HepG2 (cell line): ENCODE data around the gene FKBP10. TPM values are rescaled to one million over a fixed set of nuclear protein-coding genes. Genes with fewer than 3 reads are reported as not detected.

Experiments used
- ARNT2 ChIP-seq: sonication (generic); formaldehyde crosslinking; IDR thresholded peaks from 2 replicates; pipeline ENCODE4 v1.8.0; 2022; ENCODE audit warnings: mild to moderate bottlenecking, low read depth, missing genetic modification reagents, moderate library complexity
- CERS6 ChIP-seq: sonication (generic); formaldehyde crosslinking; IDR thresholded peaks from 2 replicates; pipeline ENCODE4 v1.5.0; 2020; ENCODE audit warnings: missing genetic modification reagents
- DNMT1 ChIP-seq: sonication (generic); formaldehyde crosslinking; IDR thresholded peaks from 2 replicates; pipeline ENCODE4 v1.5.1; 2020; ENCODE audit warnings: mild to moderate bottlenecking, missing genetic modification reagents
- HNRNPL ChIP-seq: fragments of 200-400 bp; formaldehyde crosslinking; IDR thresholded peaks from 2 replicates; pipeline ENCODE4 v1.6.1; 2017; ENCODE audit warnings: mild to moderate bottlenecking, low read depth, low read length
- HOXD1 ChIP-seq: sonication (generic); formaldehyde crosslinking; IDR thresholded peaks from 2 replicates; pipeline ENCODE4 v1.5.0; 2020; ENCODE audit warnings: missing genetic modification reagents
- MAZ ChIP-seq, 2 experiments: sonication (generic) in 1 of 2; formaldehyde crosslinking in 1 of 2; IDR thresholded peaks; 2 replicates each; pipeline versions ENCODE4 v1.5.0 to v1.6.1; 2012 to 2020; ENCODE audit warnings: low read depth in 2 of 2, mild to moderate bottlenecking in 2 of 2, borderline replicate concordance in 1 of 2, improper control_type of control experiment in 1 of 2, low read length in 1 of 2, missing genetic modification reagents in 1 of 2, moderate library complexity in 1 of 2
- MED13 ChIP-seq: sonication (generic); formaldehyde crosslinking; IDR thresholded peaks from 2 replicates; pipeline ENCODE4 v1.5.0; 2020; ENCODE audit warnings: missing genetic modification reagents
- NR2F1 ChIP-seq, 2 experiments: fragments of 450-650 bp in 1 of 2; formaldehyde crosslinking in 1 of 2; IDR thresholded peaks; 2 replicates each; pipeline versions ENCODE4 v1.5.0 to v1.6.1; 2016 to 2020; ENCODE audit warnings: mild to moderate bottlenecking in 1 of 2, missing compliant biosample characterization in 1 of 2, missing genetic modification reagents in 1 of 2, moderate library complexity in 1 of 2
- PATZ1 ChIP-seq: sonication (generic); formaldehyde crosslinking; IDR thresholded peaks from 2 replicates; pipeline ENCODE4 v1.4.0; 2020; ENCODE audit warnings: missing genetic modification reagents
- PHF5A ChIP-seq: IDR thresholded peaks from one replicate; pipeline ENCODE4 v1.6.1; 2018; ENCODE audit warnings: low read depth, missing genetic modification reagents; ENCODE audit not compliant: unreplicated experiment
- RBFOX2 ChIP-seq: fragments of 200-400 bp; formaldehyde crosslinking; IDR thresholded peaks from 2 replicates; pipeline ENCODE4 v1.6.1; 2017; ENCODE audit warnings: low read depth, mild to moderate bottlenecking, low read length
- RFX5 ChIP-seq: IDR thresholded peaks from 2 replicates; pipeline ENCODE4 v1.6.1; 2011; ENCODE audit warnings: low read depth, low read length, improper control_type of control experiment
- SNAI1 ChIP-seq: sonication (generic); formaldehyde crosslinking; IDR thresholded peaks from 2 replicates; pipeline ENCODE4 v1.5.0; 2020; ENCODE audit warnings: mild to moderate bottlenecking, missing genetic modification reagents, borderline replicate concordance
- SRSF1 ChIP-seq: fragments of 200-400 bp; formaldehyde crosslinking; optimal IDR thresholded peaks from 2 replicates; pipeline ENCODE3; 2017; ENCODE audit warnings: mild to moderate bottlenecking, low read depth, low read length, moderate library complexity
- ZBTB25 ChIP-seq: IDR thresholded peaks from 2 replicates; pipeline ENCODE4 v1.6.1; 2018; ENCODE audit warnings: missing genetic modification reagents
- ZBTB38 ChIP-seq: sonication (generic); formaldehyde crosslinking; IDR thresholded peaks from 2 replicates; pipeline ENCODE4 v1.5.1; 2020; ENCODE audit warnings: mild to moderate bottlenecking, missing genetic modification reagents
- ZIK1 ChIP-seq: sonication (generic); formaldehyde crosslinking; IDR thresholded peaks from 2 replicates; pipeline ENCODE4 v1.5.0; 2020; ENCODE audit warnings: mild to moderate bottlenecking, low read depth, missing genetic modification reagents, borderline replicate concordance
- ZNF17 ChIP-seq: sonication (generic); formaldehyde crosslinking; IDR thresholded peaks from 2 replicates; pipeline ENCODE4 v1.5.0; 2020; ENCODE audit warnings: mild to moderate bottlenecking, missing genetic modification reagents
- ZNF33A ChIP-seq: sonication (generic); formaldehyde crosslinking; IDR thresholded peaks from 2 replicates; pipeline ENCODE4 v1.5.1; 2020; ENCODE audit warnings: missing genetic modification reagents, mild to moderate bottlenecking, moderate library complexity, borderline replicate concordance
- ZNF441 ChIP-seq: sonication (generic); formaldehyde crosslinking; IDR thresholded peaks from 2 replicates; pipeline ENCODE4 v1.7.0; 2021; ENCODE audit warnings: missing genetic modification reagents, borderline replicate concordance
- ZNF446 ChIP-seq: sonication (generic); formaldehyde crosslinking; IDR thresholded peaks from 2 replicates; pipeline ENCODE4 v1.5.0; 2020; ENCODE audit warnings: mild to moderate bottlenecking, missing genetic modification reagents
- ZNF451 ChIP-seq: sonication (generic); formaldehyde crosslinking; IDR thresholded peaks from 2 replicates; pipeline ENCODE4 v1.5.0; 2020; ENCODE audit warnings: mild to moderate bottlenecking, missing genetic modification reagents
- ZNF709 ChIP-seq: sonication (generic); formaldehyde crosslinking; IDR thresholded peaks from 2 replicates; pipeline ENCODE4 v1.5.0; 2020; ENCODE audit warnings: mild to moderate bottlenecking, missing genetic modification reagents
- ZNF775 ChIP-seq: sonication (generic); formaldehyde crosslinking; IDR thresholded peaks from 2 replicates; pipeline ENCODE4 v1.4.0; 2020; ENCODE audit warnings: missing genetic modification reagents, mild to moderate bottlenecking, moderate library complexity, borderline replicate concordance
- ZNF788 ChIP-seq: sonication (generic); formaldehyde crosslinking; IDR thresholded peaks from 2 replicates; pipeline ENCODE4 v1.5.0; 2020; ENCODE audit warnings: mild to moderate bottlenecking, missing genetic modification reagents, borderline replicate concordance
- ZNF879 ChIP-seq: sonication (generic); formaldehyde crosslinking; IDR thresholded peaks from 2 replicates; pipeline ENCODE4 v1.8.1; 2023; ENCODE audit warnings: missing genetic modification reagents
- ZNF883 ChIP-seq: sonication (generic); formaldehyde crosslinking; IDR thresholded peaks from 2 replicates; pipeline ENCODE4 v1.5.1; 2020; ENCODE audit warnings: mild to moderate bottlenecking, missing genetic modification reagents; ENCODE audit errors: not compliant biosample characterization
- polyA plus RNA-seq, 8 experiments: library from polyadenylated mRNA; depleted of rRNA in 3 of 8; stranded (reverse) in 7 of 8; unstranded in 1 of 8; fragments of >200 nt; fragmentation: Illumina TruSeq in 4 of 8; extraction: Trizol in 4 of 8; gene quantifications; 2 replicates each; pipeline versions ENCODE4 v1.2.1 to v1.2.3, GENCODE V29; 2011 to 2016; ENCODE audit warnings: low read depth in 4 of 8, missing spikeins in 1 of 8, mixed read lengths in 1 of 8; ENCODE audit not compliant: insufficient read depth in 1 of 8
- total RNA-seq, 5 experiments: library from RNA; depleted of rRNA; stranded (reverse); fragments of >200 nt; fragmentation: Illumina TruSeq; extraction: Trizol; gene quantifications; 2 replicates each; pipeline ENCODE4 v1.2.3, GENCODE V29; 2016; ENCODE audit warnings: low read depth in 1 of 5

The FKBP10 gene
- total and polyA plus RNA-seq, 2 of the 13 experiments (the other 11 are each of a cell fraction or from before 2014, with no cell fraction given) = 149 to 573 TPM

GRCh38 chr17:41835800-41836549, 23.2 kb downstream of the FKBP10 start, which contains the start of gene NT5C3B (continued):
- no peak for TF ChIP-seq PHF5A (CRISPR knock-in tag)
- no peak for TF ChIP-seq HNRNPL
- no peak for TF ChIP-seq ZIK1 (CRISPR knock-in tag)
- no peak for TF ChIP-seq SNAI1 (CRISPR knock-in tag)
- TF ChIP-seq ZNF709 (CRISPR knock-in tag) = peak; percentile 63
- TF ChIP-seq ZNF788 (CRISPR knock-in tag) = no peak
- TF ChIP-seq MAZ (IDR thresholded peaks at IDR 0.05; ENCODE audit: borderline replicate concordance, low read depth, low read length) = 0 out of 2 replicates have a peak, but pooled peaks have one; percentile 13
- peak; percentile 80 for TF ChIP-seq MAZ (CRISPR knock-in tag; IDR thresholded peaks at IDR 0.05; ENCODE audit: low read depth)
- peak; percentile 94 for TF ChIP-seq ZNF883 (CRISPR knock-in tag)
- no peak for TF ChIP-seq HOXD1
- no peak for TF ChIP-seq RFX5
- no peak for TF ChIP-seq CERS6 (CRISPR knock-in tag)
- no peak for TF ChIP-seq SRSF1
- no peak for TF ChIP-seq ZNF33A
- no peak for TF ChIP-seq ZNF451 (CRISPR knock-in tag)
- 0 out of 2 replicates have a peak, but pooled peaks have one; percentile 33 for TF ChIP-seq DNMT1 (CRISPR knock-in tag)
- no peak for TF ChIP-seq ZNF775
- TF ChIP-seq ZNF441 (CRISPR knock-in tag) = peak; percentile 52; the same call in 1 of the 2 replicates
- TF ChIP-seq ZNF446 = no peak
- peak; percentile 68 for TF ChIP-seq PATZ1 (CRISPR knock-in tag)
- TF ChIP-seq RBFOX2 = peak; percentile 83
- no peak for TF ChIP-seq ZNF17 (CRISPR knock-in tag)
- TF ChIP-seq ZBTB38 = peak; percentile 38; the same call in 1 of the 2 replicates
- no peak for TF ChIP-seq NR2F1 (CRISPR knock-in tag; IDR thresholded peaks at IDR 0.05)
- TF ChIP-seq ZBTB25 = no peak
- TF ChIP-seq MED13 (CRISPR knock-in tag) = no peak
- TF ChIP-seq ARNT2 (CRISPR knock-in tag) = peak; percentile 52; the same call in 1 of the 2 replicates
- TF ChIP-seq ZNF879 (CRISPR knock-in tag) = no peak
